MCF 10A (cell line): ENCODE data around the gene MARF1. TPM values are rescaled to one million over a fixed set of nuclear protein-coding genes. Genes with fewer than 3 reads are reported as not detected.
"Not testable (repeated sequence)": the region's sequence is repeated elsewhere in the genome, so short reads cannot be mapped to it uniquely, and the experiment has no call there.

Experiments used
- BruUV-seq: library from RNA; stranded (reverse); fragments of 400-500 nt; replicated peaks from 2 replicates; lab custom pipeline; 2021; lab: Mats Ljungman, UMichigan
- CTCF ChIA-PET: fragments of 300-600 bp; sonication (Branson Sonifier 250); formaldehyde crosslinking; extraction: SDS; loops from one replicate; lab custom pipeline; 2021; ENCODE audit warnings: antibody characterized with exemption, inconsistent platforms; lab: Yijun Ruan, JAX
- POLR2A ChIA-PET: fragments of 300-600, 350-650 bp; sonication (Branson Sonifier 250); formaldehyde crosslinking; extraction: SDS; loops from one replicate; lab custom pipeline; 2020; ENCODE audit warnings: antibody characterized with exemption, inconsistent platforms; lab: Yijun Ruan, JAX
- DNase-seq: peaks from one replicate; pipeline ENCODE4 v3.0.0-alpha.2; 2018; ENCODE audit not compliant: unreplicated experiment
- H3K27ac Mint-ChIP-seq: one replicate; pipeline ENCODE4 v1.8.0; 2022; ENCODE audit warnings: mild to moderate bottlenecking, low read depth, mixed read lengths; ENCODE audit not compliant: unreplicated experiment
- H3K27me3 Mint-ChIP-seq: one replicate; pipeline ENCODE4 v1.8.0; 2022; ENCODE audit warnings: mixed read lengths; ENCODE audit not compliant: insufficient read depth, unreplicated experiment
- H3K36me3 Mint-ChIP-seq: one replicate; pipeline ENCODE4 v1.8.0; 2022; ENCODE audit warnings: mild to moderate bottlenecking, moderate library complexity, mixed read lengths; ENCODE audit not compliant: insufficient read depth, unreplicated experiment
- H3K4me1 Mint-ChIP-seq: one replicate; pipeline ENCODE4 v1.8.0; 2022; ENCODE audit warnings: mixed read lengths; ENCODE audit not compliant: insufficient read depth, unreplicated experiment
- H3K4me3 Mint-ChIP-seq: one replicate; pipeline ENCODE4 v1.8.0; 2022; ENCODE audit warnings: mild to moderate bottlenecking, moderate library complexity, mixed read lengths; ENCODE audit not compliant: unreplicated experiment
- H3K9me3 Mint-ChIP-seq: one replicate; pipeline ENCODE4 v1.8.0; 2022; ENCODE audit warnings: mixed read lengths; ENCODE audit not compliant: unreplicated experiment
- intact Hi-C: fragments of 100-400 bp; cut with micrococcal nuclease; formaldehyde crosslinking; loops from 2 replicates; pipeline ENCODE4 v1.14.1; 2022
- total RNA-seq: library from RNA; stranded (reverse); gene quantifications from 2 replicates; pipeline ENCODE4 v1.2.3, GENCODE V29; 2022
- TF ChIP-seq, protein P1 (sequence below): fragments of 200-600 bp; IDR thresholded peaks from one replicate; pipeline ENCODE4 v1.8.0; 2022; ENCODE audit warnings: antibody characterized with exemption, mild to moderate bottlenecking; ENCODE audit not compliant: unreplicated experiment

Gene MARF1
- total RNA-seq, 1 experiment from 2014 or later = 48.1 TPM

DNA sequence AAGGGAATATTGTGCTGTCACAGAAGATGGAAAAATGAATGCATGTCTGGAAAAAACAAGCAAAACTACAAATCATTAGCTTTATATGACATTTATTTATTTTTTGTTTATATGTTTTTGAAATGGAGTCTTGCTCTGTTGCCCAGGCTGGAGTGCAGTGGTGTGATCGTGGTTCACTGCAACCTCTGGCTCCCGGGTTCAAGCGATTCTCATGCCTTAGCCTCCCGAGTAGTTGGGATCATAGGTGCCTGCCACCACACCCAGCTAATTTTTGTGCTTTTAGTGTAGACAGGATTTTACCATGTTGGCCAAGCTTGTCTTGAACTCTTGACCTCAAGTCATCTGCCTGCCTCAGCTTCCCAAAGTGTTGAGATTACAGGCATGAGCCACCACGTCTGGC is 15.6 kb upstream of the MARF1 start:
- CTCF ChIA-PET = interaction anchor here (1.0 to 1.7 kb wide), 4 partner anchors 12 to 46 kb away, joined by 4 to 7 read pairs (median 4); no protein-coding TSS in a partner anchor
- no peak overlapping the region for H3K27ac Mint-ChIP-seq
- no TSS peak for BruUV-seq

DNA sequence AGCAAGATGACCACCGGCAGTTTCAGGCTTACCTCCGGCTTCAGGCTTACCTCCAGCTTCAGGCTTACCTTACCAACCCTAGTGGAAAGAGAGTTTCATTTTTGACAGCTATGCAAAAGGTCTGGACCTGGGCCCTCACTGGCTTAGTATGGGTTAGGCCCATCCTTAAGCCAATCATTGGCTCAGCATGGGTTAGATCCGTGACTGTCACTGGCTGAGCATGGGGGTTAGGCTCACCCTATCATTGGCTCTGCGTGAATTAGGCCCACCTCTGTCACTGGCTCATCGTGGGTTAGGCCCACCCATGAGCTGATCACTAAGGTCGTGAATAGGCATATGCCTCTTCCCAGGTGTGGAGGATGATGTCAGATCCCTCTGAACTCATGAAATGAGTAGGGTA is 15.2 kb upstream of the MARF1 start:
- no peak for DNase-seq
- POLR2A ChIA-PET = interaction anchor here (0.9 to 3.3 kb wide), 3 partner anchors 10 to 14 kb away, joined by 4 to 19 read pairs (median 7); partner anchors contain the start of gene MARF1
- H3K36me3 Mint-ChIP-seq = peaks cover 54% of the 10 kb centered on the region
- BruUV-seq = no TSS peak
- no peak overlapping the region for H3K27ac Mint-ChIP-seq
- CTCF ChIA-PET = interaction anchor here (1.3 to 1.7 kb wide), 3 partner anchors 12 to 46 kb away, joined by 4 to 7 read pairs (median 5); no protein-coding TSS in a partner anchor
- H3K4me3 Mint-ChIP-seq = no peak overlapping the region
- TF ChIP-seq, protein P1, sequence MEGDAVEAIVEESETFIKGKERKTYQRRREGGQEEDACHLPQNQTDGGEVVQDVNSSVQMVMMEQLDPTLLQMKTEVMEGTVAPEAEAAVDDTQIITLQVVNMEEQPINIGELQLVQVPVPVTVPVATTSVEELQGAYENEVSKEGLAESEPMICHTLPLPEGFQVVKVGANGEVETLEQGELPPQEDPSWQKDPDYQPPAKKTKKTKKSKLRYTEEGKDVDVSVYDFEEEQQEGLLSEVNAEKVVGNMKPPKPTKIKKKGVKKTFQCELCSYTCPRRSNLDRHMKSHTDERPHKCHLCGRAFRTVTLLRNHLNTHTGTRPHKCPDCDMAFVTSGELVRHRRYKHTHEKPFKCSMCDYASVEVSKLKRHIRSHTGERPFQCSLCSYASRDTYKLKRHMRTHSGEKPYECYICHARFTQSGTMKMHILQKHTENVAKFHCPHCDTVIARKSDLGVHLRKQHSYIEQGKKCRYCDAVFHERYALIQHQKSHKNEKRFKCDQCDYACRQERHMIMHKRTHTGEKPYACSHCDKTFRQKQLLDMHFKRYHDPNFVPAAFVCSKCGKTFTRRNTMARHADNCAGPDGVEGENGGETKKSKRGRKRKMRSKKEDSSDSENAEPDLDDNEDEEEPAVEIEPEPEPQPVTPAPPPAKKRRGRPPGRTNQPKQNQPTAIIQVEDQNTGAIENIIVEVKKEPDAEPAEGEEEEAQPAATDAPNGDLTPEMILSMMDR = no peak
- H3K9me3 Mint-ChIP-seq = no peaks in the 10 kb centered on the region
- H3K4me1 Mint-ChIP-seq = peaks cover 11% of the 10 kb centered on the region
- intact Hi-C loops = no loop called here
- no peaks in the 10 kb centered on the region for H3K27me3 Mint-ChIP-seq

More for the DNA sequence above, 15.6 kb upstream of the MARF1 start:
- no peak overlapping the region for H3K4me3 Mint-ChIP-seq
- peaks cover 54% of the 10 kb centered on the region for H3K36me3 Mint-ChIP-seq
- H3K4me1 Mint-ChIP-seq = peaks cover 7% of the 10 kb centered on the region
- intact Hi-C loops = no loop called here
- TF ChIP-seq, protein P1 = no peak
- H3K27me3 Mint-ChIP-seq = no peaks in the 10 kb centered on the region
- DNase-seq = no peak
- POLR2A ChIA-PET = interaction anchor here (0.9 to 3.3 kb wide), 3 partner anchors 9 to 15 kb away, joined by 4 to 19 read pairs (median 7); partner anchors contain the start of gene MARF1
- no peaks in the 10 kb centered on the region for H3K9me3 Mint-ChIP-seq

DNA sequence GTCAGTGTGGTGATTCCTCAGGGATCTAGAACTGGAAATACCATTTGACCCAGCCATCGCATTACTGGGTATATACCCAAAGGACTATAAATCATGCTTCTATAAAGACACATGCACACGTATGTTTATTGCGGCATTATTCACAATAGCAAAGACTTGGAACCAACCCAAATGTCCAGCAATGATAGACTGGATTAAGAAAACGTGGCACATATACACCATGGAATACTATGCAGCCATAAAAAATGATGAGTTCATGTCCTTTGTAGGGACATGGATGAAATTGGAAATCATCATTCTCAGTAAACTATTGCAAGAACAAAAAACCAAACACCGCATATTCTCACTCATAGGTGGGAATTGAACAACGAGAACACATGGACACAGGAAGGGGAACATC is 12.6 kb upstream of the MARF1 start:
- H3K27me3 Mint-ChIP-seq, H3K9me3 Mint-ChIP-seq, H3K4me3 Mint-ChIP-seq, DNase-seq, intact Hi-C loops, H3K27ac Mint-ChIP-seq, BruUV-seq: not testable (repeated sequence)
- POLR2A ChIA-PET = interaction anchor here (6.3 kb wide), 2 partner anchors 12 to 17 kb away, joined by 106 to 139 read pairs; partner anchors contain the start of gene MARF1
- CTCF ChIA-PET = interaction anchor here (0.5 kb wide), 1 partner anchor 53 kb away, joined by 3 read pairs; no protein-coding TSS in a partner anchor
- peaks cover 11% of the 10 kb centered on the region for H3K4me1 Mint-ChIP-seq
- H3K36me3 Mint-ChIP-seq = peaks cover 36% of the 10 kb centered on the region

DNA sequence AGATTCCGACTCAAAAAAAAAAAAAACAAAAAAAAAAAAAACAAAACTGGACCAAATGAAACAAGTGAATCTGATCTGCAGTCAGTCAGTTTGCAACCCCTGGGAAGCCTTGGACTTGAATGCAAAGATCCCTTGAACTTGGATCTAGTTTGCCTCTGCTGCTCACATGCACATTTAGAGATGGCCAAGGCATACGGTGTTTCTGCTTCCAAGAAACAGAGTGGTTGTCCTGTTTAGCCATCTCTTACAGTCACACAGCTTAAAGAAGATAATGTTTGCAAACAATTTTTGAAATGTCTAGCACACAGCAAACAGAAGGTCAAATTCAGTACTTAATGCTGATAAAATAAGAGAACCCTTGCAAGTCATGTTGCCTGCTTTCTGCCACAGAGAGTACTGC is 11.6 kb upstream of the MARF1 start:
- H3K27ac Mint-ChIP-seq = no peak overlapping the region
- H3K4me3 Mint-ChIP-seq = no peak overlapping the region
- H3K9me3 Mint-ChIP-seq = no peaks in the 10 kb centered on the region
- no peak for DNase-seq
- H3K36me3 Mint-ChIP-seq = peaks cover 32% of the 10 kb centered on the region
- CTCF ChIA-PET = no interaction called here
- TF ChIP-seq, protein P1 = no peak
- intact Hi-C loops = no loop called here
- no peaks in the 10 kb centered on the region for H3K27me3 Mint-ChIP-seq
- peaks cover 8% of the 10 kb centered on the region for H3K4me1 Mint-ChIP-seq
- BruUV-seq = no TSS peak
- POLR2A ChIA-PET = interaction anchor here (6.3 kb wide), 2 partner anchors 11 to 18 kb away, joined by 106 to 139 read pairs; partner anchors contain the start of gene MARF1
